IPS-18a (cell line): ENCODE results near the gene HK2.
A peak's percentile ranks its signal among the peaks of the same experiment; 100 is the strongest.
"Not testable (repeated sequence)": the region's sequence is repeated elsewhere in the genome, so short reads cannot be mapped to it uniquely, and the experiment has no call there.

ENCODE experiments used
- H3K27ac ChIP-seq: one replicate; pipeline ENCODE4 v1.5.1; 2013; ENCODE audit warnings: low read length
- H3K27me3 ChIP-seq: one replicate; pipeline ENCODE4 v1.6.1; 2013; ENCODE audit warnings: mild to moderate bottlenecking, low read length; ENCODE audit not compliant: control insufficient read depth, insufficient read depth
- H3K36me3 ChIP-seq: one replicate; pipeline ENCODE4 v1.6.1; 2013; ENCODE audit warnings: low read depth, low read length; ENCODE audit not compliant: control insufficient read depth
- H3K4me1 ChIP-seq: one replicate; pipeline ENCODE4 v1.6.1; 2013; ENCODE audit warnings: low read depth, low read length; ENCODE audit not compliant: control insufficient read depth
- H3K4me3 ChIP-seq: one replicate; pipeline ENCODE4 v1.5.1; 2013; ENCODE audit warnings: low read length
- H3K9ac ChIP-seq: one replicate; pipeline ENCODE4 v1.6.1; 2013; ENCODE audit warnings: mild to moderate bottlenecking, low read length, moderate library complexity
- H3K9me3 ChIP-seq: one replicate; pipeline ENCODE4 v1.6.1; 2013; ENCODE audit warnings: low read depth, low read length; ENCODE audit not compliant: control insufficient read depth

The HK2 gene

GRCh38 chr2:74819702-74820101 lies 14.2 kb upstream of the HK2 start:
- Histone ChIP-seq H3K27me3 (no peaks in the 10 kb centered on the region), H3K9me3 (no peaks in the 10 kb centered on the region), H3K4me3 (no peak overlapping the region), H3K27ac (no peak overlapping the region), H3K36me3 (no peaks in the 10 kb centered on the region), H3K4me1 (peaks cover 11% of the 10 kb centered on the region), H3K9ac (no peak overlapping the region)

GRCh38 chr2:74821177-74822126 lies 12.5 kb upstream of the HK2 start:
- no peak overlapping the region for H3K9ac ChIP-seq
- peaks cover 11% of the 10 kb centered on the region for H3K4me1 ChIP-seq
- H3K36me3 ChIP-seq: no peaks in the 10 kb centered on the region
- no peak overlapping the region for H3K27ac ChIP-seq
- no peak overlapping the region for H3K4me3 ChIP-seq
- H3K27me3 ChIP-seq: no peaks in the 10 kb centered on the region
- H3K9me3 ChIP-seq: no peaks in the 10 kb centered on the region

GRCh38 chr2:74822771-74823566 lies 11.0 kb upstream of the HK2 start:
- Histone ChIP-seq H3K36me3 (no peaks in the 10 kb centered on the region), H3K27ac (no peak overlapping the region), H3K9me3 (no peaks in the 10 kb centered on the region), H3K27me3 (no peaks in the 10 kb centered on the region), H3K9ac (no peak overlapping the region), H3K4me1 (peaks cover 11% of the 10 kb centered on the region), H3K4me3 (no peak overlapping the region)

GRCh38 chr2:74824679-74825078 lies 9.2 kb upstream of the HK2 start:
- H3K36me3 ChIP-seq: no peaks in the 10 kb centered on the region
- H3K9me3 ChIP-seq: no peaks in the 10 kb centered on the region
- no peak overlapping the region for H3K9ac ChIP-seq
- H3K27me3 ChIP-seq: no peaks in the 10 kb centered on the region
- no peak overlapping the region for H3K27ac ChIP-seq
- no peak overlapping the region for H3K4me3 ChIP-seq
- H3K4me1 ChIP-seq: peaks cover 11% of the 10 kb centered on the region

- H3K4me1 ChIP-seq: no peaks in the 10 kb centered on the region
- no peaks in the 10 kb centered on the region for H3K36me3 ChIP-seq
- no peaks in the 10 kb centered on the region for H3K27me3 ChIP-seq
- no peak overlapping the region for H3K9ac ChIP-seq
- H3K27ac ChIP-seq: no peak overlapping the region
- H3K4me3 ChIP-seq: no peak overlapping the region
- H3K9me3 ChIP-seq: no peaks in the 10 kb centered on the region
Observed at GRCh38 chr2:74828543-74828942, 5.4 kb upstream of the HK2 start.

GRCh38 chr2:74831693-74832530 lies 2.0 kb upstream of the HK2 start:
- Histone ChIP-seq H3K4me3 (no peak overlapping the region), H3K36me3 (no peaks in the 10 kb centered on the region), H3K4me1 (peaks cover 12% of the 10 kb centered on the region), H3K9ac (no peak overlapping the region), H3K27me3 (no peaks in the 10 kb centered on the region), H3K9me3 (no peaks in the 10 kb centered on the region), H3K27ac (no peak overlapping the region)

GRCh38 chr2:74834234-74834791 lies 386 bp downstream of the HK2 start:
- peak overlapping the region; percentile 97 for H3K4me3 ChIP-seq
- not testable (repeated sequence) for H3K9me3 ChIP-seq, H3K36me3 ChIP-seq, H3K27me3 ChIP-seq
- peak overlapping the region; percentile 95 for H3K27ac ChIP-seq
- H3K4me1 ChIP-seq: peaks cover 26% of the 10 kb centered on the region
- H3K9ac ChIP-seq: peak overlapping the region; percentile 92

- Histone ChIP-seq H3K27me3 (no peaks in the 10 kb centered on the region), H3K27ac (peak overlapping the region; percentile 95), H3K4me3 (peak overlapping the region; percentile 97), H3K4me1 (peaks cover 26% of the 10 kb centered on the region), H3K9ac (peak overlapping the region; percentile 92), H3K9me3 (no peaks in the 10 kb centered on the region), H3K36me3 (no peaks in the 10 kb centered on the region)
Observed at GRCh38 chr2:74834792-74835755, 1.1 kb downstream of the HK2 start.

GRCh38 chr2:74835831-74836674 lies 2.1 kb downstream of the HK2 start:
- Histone ChIP-seq H3K27me3 (no peaks in the 10 kb centered on the region), H3K36me3 (no peaks in the 10 kb centered on the region), H3K9me3 (no peaks in the 10 kb centered on the region), H3K27ac (no peak overlapping the region), H3K4me3 (peak overlapping the region; percentile 97), H3K9ac (peak overlapping the region; percentile 92), H3K4me1 (peaks cover 26% of the 10 kb centered on the region)
